ENCODE results near the gene JRKL.
A peak's percentile ranks its signal among the peaks of the same experiment; 100 is the strongest.

Gene JRKL

GRCh38 chr11:96356848-96357247, 33.0 kb upstream of the JRKL start:
- no peak for TF ChIP-seq CTCF (IDR thresholded peaks at IDR 0.05)
- H3K27ac Mint-ChIP-seq = no peak overlapping the region
- no peaks in the 10 kb centered on the region for H3K9me3 Mint-ChIP-seq
- H3K4me1 Mint-ChIP-seq = no peaks in the 10 kb centered on the region
- peaks cover 49% of the 10 kb centered on the region for H3K36me3 Mint-ChIP-seq (ENCODE audit: low read depth)
- no peak overlapping the region for H3K4me3 Mint-ChIP-seq
- DNase-seq = no peak
- no peaks in the 10 kb centered on the region for H3K27me3 Mint-ChIP-seq (ENCODE audit: low read depth, poor library complexity)

GRCh38 chr11:96357794-96358193, 32.0 kb upstream of the JRKL start:
- no peak overlapping the region for H3K27ac Mint-ChIP-seq
- no peaks in the 10 kb centered on the region for H3K4me1 Mint-ChIP-seq
- no peak for TF ChIP-seq CTCF (IDR thresholded peaks at IDR 0.05)
- DNase-seq = no peak
- no peak overlapping the region for H3K4me3 Mint-ChIP-seq
- H3K36me3 Mint-ChIP-seq (ENCODE audit: low read depth) = peaks cover 49% of the 10 kb centered on the region
- H3K9me3 Mint-ChIP-seq = no peaks in the 10 kb centered on the region
- H3K27me3 Mint-ChIP-seq (ENCODE audit: low read depth, poor library complexity) = no peaks in the 10 kb centered on the region

- Mint-ChIP-seq H3K4me3 (no peak overlapping the region), H3K27ac (peak overlapping the region; percentile 29), H3K9me3 (no peaks in the 10 kb centered on the region), H3K36me3 (ENCODE audit: low read depth) (peaks cover 49% of the 10 kb centered on the region), H3K4me1 (no peaks in the 10 kb centered on the region), H3K27me3 (ENCODE audit: low read depth, poor library complexity) (no peaks in the 10 kb centered on the region)
- no peak for DNase-seq
- TF ChIP-seq CTCF (IDR thresholded peaks at IDR 0.05) = no peak
These were observed 31.5 kb upstream of the JRKL start for GRCh38 chr11:96358321-96358720.

GRCh38 chr11:96361778-96362177, 28.0 kb upstream of the JRKL start:
- Mint-ChIP-seq H3K27ac (no peak overlapping the region), H3K9me3 (no peaks in the 10 kb centered on the region), H3K36me3 (ENCODE audit: low read depth) (peaks cover 22% of the 10 kb centered on the region), H3K4me3 (no peak overlapping the region), H3K4me1 (no peaks in the 10 kb centered on the region), H3K27me3 (ENCODE audit: low read depth, poor library complexity) (no peaks in the 10 kb centered on the region)
- no peak for TF ChIP-seq CTCF (IDR thresholded peaks at IDR 0.05)
- no peak for DNase-seq

GRCh38 chr11:96365493-96365892, 24.3 kb upstream of the JRKL start:
- no peak for TF ChIP-seq CTCF (IDR thresholded peaks at IDR 0.05)
- peaks cover 24% of the 10 kb centered on the region for H3K9me3 Mint-ChIP-seq
- no peak overlapping the region for H3K27ac Mint-ChIP-seq
- H3K4me3 Mint-ChIP-seq = no peak overlapping the region
- DNase-seq = no peak
- no peaks in the 10 kb centered on the region for H3K4me1 Mint-ChIP-seq
- H3K27me3 Mint-ChIP-seq (ENCODE audit: low read depth, poor library complexity) = no peaks in the 10 kb centered on the region
- H3K36me3 Mint-ChIP-seq (ENCODE audit: low read depth) = peaks cover 39% of the 10 kb centered on the region

- H3K36me3 Mint-ChIP-seq (ENCODE audit: low read depth) = peaks cover 45% of the 10 kb centered on the region
- no peaks in the 10 kb centered on the region for H3K27me3 Mint-ChIP-seq (ENCODE audit: low read depth, poor library complexity)
- H3K27ac Mint-ChIP-seq = no peak overlapping the region
- no peaks in the 10 kb centered on the region for H3K4me1 Mint-ChIP-seq
- peaks cover 24% of the 10 kb centered on the region for H3K9me3 Mint-ChIP-seq
- no peak for TF ChIP-seq CTCF (IDR thresholded peaks at IDR 0.05)
- no peak overlapping the region for H3K4me3 Mint-ChIP-seq
- DNase-seq = no peak
These were observed 23.8 kb upstream of the JRKL start for GRCh38 chr11:96366024-96366423.

All from nephron progenitor cell (in vitro differentiated cells).